NCI-H1436 (cell line): ENCODE results near the gene THBS3.

Experiments
- DNase-seq: peaks from one replicate; lab custom pipeline; 2025; lab: John Stamatoyannopoulos, UW

Gene THBS3

GRCh38 chr1:155187456-155187891 is 20.2 kb downstream of the THBS3 start:
- DNase-seq = no peak

- DNase-seq = peak; percentile 72
Observed at GRCh38 chr1:155186794-155187455, 20.8 kb downstream of the THBS3 start.

DNA sequence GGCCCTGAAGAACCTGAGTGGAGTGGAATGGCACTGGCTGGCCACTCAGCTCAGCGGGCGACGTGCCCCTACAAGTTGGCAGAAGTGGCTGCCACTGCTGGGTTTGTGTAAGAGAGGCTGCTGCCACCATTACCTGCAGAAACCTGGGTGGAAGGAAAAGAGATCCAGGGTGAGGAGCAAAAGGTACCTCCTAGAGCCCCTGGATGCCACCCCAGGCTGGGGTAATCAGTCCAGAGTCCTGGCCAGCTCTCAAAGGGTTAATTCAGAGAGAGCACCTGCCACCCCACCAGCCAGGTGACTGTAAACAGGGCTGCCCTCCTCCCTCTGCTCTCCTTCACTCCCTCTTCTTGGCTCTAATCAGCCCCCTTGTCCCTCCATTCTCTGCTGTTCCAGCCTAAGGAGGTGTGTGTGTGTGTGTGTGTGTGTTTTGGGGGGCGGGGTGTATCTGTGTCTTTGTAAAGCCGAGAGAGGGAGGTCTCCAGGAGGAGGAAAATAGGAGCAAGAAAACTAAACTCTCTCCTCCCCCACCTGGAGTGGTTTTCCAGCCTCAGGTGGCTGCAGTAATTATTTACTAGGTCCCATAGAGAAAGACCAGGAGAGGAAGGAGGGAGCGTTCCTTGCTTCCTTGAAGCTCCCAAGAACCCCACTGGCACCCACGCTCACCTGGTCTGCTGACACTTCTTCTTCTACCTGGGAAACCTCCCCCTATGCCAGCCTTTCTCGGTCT is 21.5 kb downstream of the THBS3 start:
- no peak for DNase-seq

GRCh38 chr1:155185783-155186066 is 22.0 kb downstream of the THBS3 start:
- no peak for DNase-seq

DNA sequence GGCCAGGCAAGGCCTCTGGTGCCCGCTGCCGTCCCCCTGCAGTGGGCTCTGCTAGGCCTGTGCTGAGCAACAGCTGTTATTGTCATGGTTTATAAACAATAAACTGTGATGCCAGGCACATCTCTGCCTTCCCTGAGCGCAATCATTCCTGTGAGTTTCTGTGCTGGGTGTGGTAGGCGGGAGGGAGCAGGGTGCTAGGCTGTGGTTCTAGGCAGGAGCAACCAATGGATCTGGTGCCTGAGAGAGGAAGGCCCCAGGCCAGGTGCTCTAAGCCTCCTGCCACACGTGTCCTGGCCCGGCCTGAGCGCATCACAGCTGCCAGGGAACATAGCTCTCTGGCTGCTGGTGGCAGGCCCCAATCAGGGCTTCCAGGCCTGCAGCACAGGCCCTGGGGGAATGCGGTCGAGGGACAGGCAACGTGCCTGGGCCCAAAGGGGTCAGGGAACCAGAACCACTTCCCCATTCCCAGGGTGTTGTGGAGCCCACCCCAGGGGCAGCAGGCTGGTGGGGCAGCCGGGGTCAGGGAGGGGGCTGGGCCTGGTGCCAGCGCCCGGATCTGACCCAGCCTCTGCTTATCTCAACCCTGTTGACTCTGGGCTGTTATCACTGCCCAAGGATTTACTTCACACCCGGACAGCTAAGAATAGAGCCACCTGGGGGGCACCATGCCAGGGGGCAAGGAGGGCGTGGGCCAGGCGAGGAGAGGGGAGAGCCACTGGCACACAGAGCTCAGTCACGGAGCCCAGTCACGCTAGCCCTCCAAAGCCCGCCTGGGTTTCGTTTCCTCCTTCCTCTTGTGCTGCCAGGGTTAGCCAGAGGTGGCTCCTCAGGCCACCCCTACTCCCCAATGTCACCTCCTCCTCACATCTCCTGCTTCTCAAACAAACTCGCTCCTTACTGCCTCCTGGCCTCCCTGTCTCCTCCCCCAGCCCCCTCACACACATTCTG is 22.6 kb downstream of the THBS3 start:
- DNase-seq = no peak

DNA sequence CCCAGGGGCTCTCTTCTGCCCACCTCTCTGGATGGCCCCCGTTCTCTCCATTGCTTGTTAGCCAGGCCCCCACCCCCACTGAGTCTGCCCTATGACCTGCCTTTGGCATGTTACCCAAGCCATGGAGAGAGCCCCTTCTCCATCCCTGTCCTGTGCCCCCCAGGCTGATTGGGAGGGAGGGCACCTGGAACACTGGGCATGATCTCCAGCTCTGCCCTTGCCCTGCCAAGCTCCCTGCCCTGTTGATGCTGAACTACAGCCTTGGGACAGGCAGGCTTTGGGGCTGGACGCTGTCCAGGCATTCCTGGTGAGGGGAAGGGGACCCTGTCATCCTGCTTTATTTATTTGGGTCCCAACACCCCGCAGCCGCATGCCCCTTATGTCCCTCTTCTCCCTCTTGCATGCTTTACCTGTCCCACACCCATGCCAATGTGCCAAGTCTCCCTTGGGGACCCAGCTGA is 23.3 kb downstream of the THBS3 start:
- DNase-seq = no peak

- no peak for DNase-seq
Observed at GRCh38 chr1:155183775-155184221, 23.9 kb downstream of the THBS3 start.

GRCh38 chr1:155182052-155182550 is 25.6 kb downstream of the THBS3 start:
- DNase-seq = no peak

DNA sequence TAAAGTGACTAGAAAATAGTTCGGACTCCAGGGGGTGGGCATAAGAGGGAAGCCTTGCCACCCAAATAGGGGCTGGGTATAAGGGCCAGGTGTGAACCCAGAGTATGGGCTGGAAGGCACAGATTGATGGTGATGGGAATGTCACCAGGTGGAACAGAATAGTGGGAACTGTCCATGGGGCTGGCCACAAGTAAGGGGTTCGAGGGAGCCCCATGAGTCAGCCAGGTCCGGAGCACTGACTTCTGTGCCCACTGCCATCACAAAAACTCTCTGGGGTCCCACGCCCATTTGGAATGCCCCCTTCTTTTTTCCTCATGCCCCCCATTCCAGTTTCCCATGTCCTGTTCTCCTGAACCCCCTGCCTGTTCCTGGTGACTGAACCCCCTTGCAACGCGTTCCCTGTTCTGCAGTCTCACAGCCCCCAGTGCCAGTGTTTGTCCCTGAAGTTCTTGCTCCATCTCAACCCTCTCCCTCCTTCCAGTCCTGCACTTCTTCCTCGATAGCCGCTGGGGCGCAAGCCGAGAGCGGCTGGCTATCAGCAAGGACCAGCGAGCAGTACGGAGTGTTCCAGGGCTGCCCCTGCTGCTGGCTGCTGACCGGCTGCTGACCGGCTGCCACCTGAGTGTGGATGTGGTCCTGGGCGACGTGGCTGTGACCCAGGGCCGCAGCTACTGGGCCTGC is 26.2 kb downstream of the THBS3 start:
- DNase-seq = no peak

- DNase-seq = no peak
Observed at GRCh38 chr1:155179112-155180031, 28.3 kb downstream of the THBS3 start.

DNA sequence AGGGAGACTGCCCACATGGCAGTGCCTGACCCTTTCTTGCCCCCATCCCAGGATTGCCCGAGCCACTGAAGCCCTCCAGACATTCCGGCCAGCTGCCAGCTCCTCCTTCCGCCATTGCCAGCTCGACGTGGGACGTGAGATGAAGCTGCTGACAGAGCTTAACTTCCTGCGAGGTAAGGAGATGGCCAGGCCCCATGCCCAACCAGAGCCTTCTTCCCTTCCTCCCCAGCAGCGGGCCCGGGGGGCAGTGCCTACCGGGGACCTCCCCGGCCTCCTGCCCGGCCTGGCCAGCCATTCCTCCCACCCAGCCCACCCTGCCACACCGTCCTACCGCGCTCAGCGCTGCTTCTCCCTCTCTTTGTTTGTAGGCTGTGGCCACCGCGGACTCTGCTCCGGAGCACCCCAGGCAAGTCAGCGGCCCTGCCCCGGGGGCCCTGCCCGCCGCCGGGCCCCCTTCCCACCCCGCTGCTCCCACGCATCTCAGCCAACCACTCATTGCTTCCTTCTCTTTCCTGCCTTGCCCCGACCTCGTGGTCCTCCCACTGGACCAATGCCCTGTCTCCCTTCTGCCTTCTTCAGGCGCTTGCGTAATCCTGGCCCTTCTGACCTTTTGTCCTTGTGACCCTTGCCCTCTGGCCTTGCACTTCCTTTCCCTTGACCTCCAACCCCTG is 29.1 kb downstream of the THBS3 start:
- no peak for DNase-seq

DNA sequence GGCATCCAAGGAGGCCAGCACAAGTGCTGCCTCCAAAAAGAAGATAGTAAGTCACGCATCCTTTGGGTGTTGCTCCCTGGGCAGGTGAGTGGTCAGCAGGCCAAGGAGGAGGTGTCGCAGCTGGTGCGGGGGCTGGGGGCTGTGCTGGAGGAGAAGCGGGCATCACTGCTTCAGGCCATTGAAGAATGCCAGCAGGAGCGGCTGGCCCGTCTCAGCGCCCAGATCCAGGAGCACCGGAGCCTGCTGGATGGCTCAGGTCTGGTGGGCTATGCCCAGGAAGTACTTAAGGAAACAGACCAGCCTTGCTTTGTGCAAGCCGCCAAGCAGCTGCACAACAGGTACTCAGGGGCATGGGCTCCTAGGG is 29.8 kb downstream of the THBS3 start:
- DNase-seq = no peak

- no peak for DNase-seq
Observed at GRCh38 chr1:155177192-155177917, 30.3 kb downstream of the THBS3 start.

- peak; percentile 70 for DNase-seq
Observed at GRCh38 chr1:155176544-155177071, 31.1 kb downstream of the THBS3 start.

- peak; percentile 14 for DNase-seq
Observed at GRCh38 chr1:155175927-155176371, 31.7 kb downstream of the THBS3 start.

- no peak for DNase-seq
Observed at GRCh38 chr1:155175281-155175926, 32.3 kb downstream of the THBS3 start.

DNA sequence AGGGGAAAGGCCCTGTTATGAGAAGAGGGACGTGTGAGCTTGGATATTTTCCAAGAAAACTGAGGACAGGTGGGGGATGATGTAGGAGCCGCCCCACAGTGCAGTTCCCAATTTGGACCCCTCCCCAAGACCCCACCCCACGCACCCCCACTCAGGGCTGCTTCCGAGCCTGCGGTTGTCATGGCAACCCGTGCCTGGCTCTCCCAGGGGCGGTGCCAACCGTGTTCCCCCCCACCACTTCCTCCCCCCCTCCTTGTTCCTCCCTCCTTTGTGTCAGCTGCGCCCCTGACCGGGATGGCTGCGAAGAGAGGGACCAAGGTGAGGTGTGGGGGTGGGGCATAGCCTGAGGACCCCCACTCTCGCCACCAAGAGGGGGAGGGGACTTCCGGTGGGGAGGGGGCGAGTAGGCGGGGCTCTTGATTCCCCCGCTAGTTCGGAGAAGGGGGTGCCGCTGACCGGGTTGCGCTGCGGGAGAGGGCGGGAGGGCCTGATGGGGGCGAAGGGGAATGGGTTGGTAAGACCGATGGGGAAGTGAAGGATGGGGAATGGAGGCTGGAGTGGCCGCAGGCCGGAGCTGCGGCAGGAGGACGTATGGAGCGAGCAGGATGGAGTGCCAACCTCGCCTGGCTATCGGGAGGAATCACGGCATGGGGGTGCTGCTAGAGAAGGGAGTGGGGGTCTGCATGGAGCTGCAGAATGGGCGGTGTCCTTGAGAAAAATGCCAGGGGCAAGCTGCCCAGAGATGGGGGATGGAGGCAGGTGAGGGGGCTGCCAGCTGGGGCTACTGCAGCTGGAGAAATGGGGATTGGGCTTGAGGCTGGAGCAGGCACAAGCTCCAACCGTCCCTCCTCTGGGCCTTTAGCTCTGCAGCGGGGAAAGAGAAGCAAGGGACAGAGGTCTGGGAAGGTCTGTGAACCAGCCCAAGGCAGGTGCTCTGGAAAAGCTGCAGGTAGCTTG is 33.1 kb downstream of the THBS3 start:
- DNase-seq = peak; percentile 76
